ENCODE data around the gene MPZL2.

The MPZL2 gene

GRCh38 chr11:118240999-118241763 is 22.9 kb downstream of the MPZL2 start:
- DNase-seq: peak; percentile 78

GRCh38 chr11:118239509-118240205 is 24.4 kb downstream of the MPZL2 start:
- no peak for DNase-seq

GRCh38 chr11:118238929-118239328 is 25.2 kb downstream of the MPZL2 start:
- no peak for DNase-seq

- no peak for DNase-seq
Observed at GRCh38 chr11:118238421-118238820, 25.7 kb downstream of the MPZL2 start.

- DNase-seq: no peak
Observed at GRCh38 chr11:118236170-118236569, 27.9 kb downstream of the MPZL2 start.

GRCh38 chr11:118234833-118235232 is 29.3 kb downstream of the MPZL2 start:
- no peak for DNase-seq

- no peak for DNase-seq
Observed at GRCh38 chr11:118233850-118234249, 30.2 kb downstream of the MPZL2 start.

GRCh38 chr11:118233377-118233776 is 30.7 kb downstream of the MPZL2 start:
- DNase-seq: no peak

GRCh38 chr11:118232659-118233058 is 31.4 kb downstream of the MPZL2 start:
- DNase-seq: no peak

- no peak for DNase-seq
Observed at GRCh38 chr11:118231461-118231860, 32.6 kb downstream of the MPZL2 start.

- peak; percentile 71 for DNase-seq
Observed at GRCh38 chr11:118230088-118230487, 34.0 kb downstream of the MPZL2 start.

- no peak for DNase-seq
Observed at GRCh38 chr11:118229274-118229847, 34.7 kb downstream of the MPZL2 start.

- DNase-seq: peak; percentile 62
Observed at GRCh38 chr11:118227865-118228785, 36.0 kb downstream of the MPZL2 start.

- DNase-seq: no peak
Observed at GRCh38 chr11:118226781-118227180, 37.3 kb downstream of the MPZL2 start.

GRCh38 chr11:118226296-118226695 is 37.8 kb downstream of the MPZL2 start:
- DNase-seq: no peak

- peak; percentile 76 for DNase-seq
Observed at GRCh38 chr11:118224511-118225188, 39.4 kb downstream of the MPZL2 start, which contains the start of gene JAML. Gene JAML (minus strand): TSS chr11:118225011. CDS start chr11:118214866, 10,145 bp downstream.

- no peak for DNase-seq
Observed at GRCh38 chr11:118223992-118224391, 40.1 kb downstream of the MPZL2 start.

- DNase-seq: no peak
Observed at GRCh38 chr11:118223570-118223969, 40.5 kb downstream of the MPZL2 start.

- no peak for DNase-seq
Observed at GRCh38 chr11:118222437-118222836, 41.7 kb downstream of the MPZL2 start.

GRCh38 chr11:118221419-118221818 is 42.7 kb downstream of the MPZL2 start:
- no peak for DNase-seq

GRCh38 chr11:118219732-118220131 is 44.4 kb downstream of the MPZL2 start:
- no peak for DNase-seq

- DNase-seq: no peak
Observed at GRCh38 chr11:118219244-118219643, 44.9 kb downstream of the MPZL2 start.

Measured in CD4-positive, alpha-beta T cell treated with Interleukin-10 for 1 hour (primary cell).